HEK293 (cell line): ENCODE measurements around the gene TCERG1L.

Source experiments
- TCF7L2 ChIP-seq: IDR thresholded peaks from 2 replicates; pipeline ENCODE4 v1.6.1; 2011; ENCODE audit warnings: low read depth, mild to moderate bottlenecking, inconsistent platforms, low read length, moderate library complexity, borderline replicate concordance
- YY1 ChIP-seq: fragments of 450-650 bp; formaldehyde crosslinking; IDR thresholded peaks from 2 replicates; pipeline ENCODE4 v1.5.1; 2018; ENCODE audit warnings: missing biosample characterization, missing genetic modification characterization
- ZNF621 ChIP-seq: fragments of 450-650 bp; formaldehyde crosslinking; IDR thresholded peaks from 2 replicates; pipeline ENCODE4 v1.5.1; 2017; ENCODE audit warnings: missing biosample characterization, missing genetic modification characterization
- TF ChIP-seq, protein P1 (sequence below): IDR thresholded peaks from 2 replicates; pipeline ENCODE4 v1.6.1; 2011; ENCODE audit warnings: mild to moderate bottlenecking, low read depth, low read length, borderline replicate concordance
- TF ChIP-seq, protein P2 (sequence below): fragments of 450-650 bp; formaldehyde crosslinking; IDR thresholded peaks from 2 replicates; pipeline ENCODE4 v1.5.1; 2016; ENCODE audit warnings: missing biosample characterization, missing genetic modification characterization, low read depth
- TF ChIP-seq, protein P3 (sequence below): fragments of 450-650 bp; formaldehyde crosslinking; IDR thresholded peaks from 2 replicates; pipeline ENCODE4 v1.5.1; 2016; ENCODE audit warnings: missing biosample characterization, missing genetic modification characterization

DNA sequence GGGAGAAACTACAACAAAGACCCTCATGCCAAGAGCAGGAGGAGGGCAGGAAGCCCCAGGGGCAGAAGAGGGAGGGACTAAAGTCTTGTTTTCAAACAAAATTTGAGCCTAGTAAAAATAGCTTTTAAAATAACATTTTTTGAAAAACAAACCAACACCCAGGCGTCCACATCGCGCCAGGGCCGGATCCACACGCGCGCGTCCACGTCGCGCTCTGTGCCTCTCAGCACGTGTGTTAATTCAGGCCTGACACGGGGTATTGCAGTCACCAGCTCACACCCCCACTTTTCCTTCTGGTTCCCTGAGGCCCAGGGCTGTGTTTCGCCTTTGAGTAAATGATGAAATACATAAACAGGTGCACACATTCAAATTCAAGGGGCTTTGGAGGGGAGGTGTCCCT is 196.2 kb downstream of the TCERG1L start:
- TF ChIP-seq ZNF621 (no peak), TCF7L2 (no peak), YY1 (no peak)
- TF ChIP-seq, protein P1, sequence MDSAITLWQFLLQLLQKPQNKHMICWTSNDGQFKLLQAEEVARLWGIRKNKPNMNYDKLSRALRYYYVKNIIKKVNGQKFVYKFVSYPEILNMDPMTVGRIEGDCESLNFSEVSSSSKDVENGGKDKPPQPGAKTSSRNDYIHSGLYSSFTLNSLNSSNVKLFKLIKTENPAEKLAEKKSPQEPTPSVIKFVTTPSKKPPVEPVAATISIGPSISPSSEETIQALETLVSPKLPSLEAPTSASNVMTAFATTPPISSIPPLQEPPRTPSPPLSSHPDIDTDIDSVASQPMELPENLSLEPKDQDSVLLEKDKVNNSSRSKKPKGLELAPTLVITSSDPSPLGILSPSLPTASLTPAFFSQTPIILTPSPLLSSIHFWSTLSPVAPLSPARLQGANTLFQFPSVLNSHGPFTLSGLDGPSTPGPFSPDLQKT = no peak
- TF ChIP-seq, protein P2, sequence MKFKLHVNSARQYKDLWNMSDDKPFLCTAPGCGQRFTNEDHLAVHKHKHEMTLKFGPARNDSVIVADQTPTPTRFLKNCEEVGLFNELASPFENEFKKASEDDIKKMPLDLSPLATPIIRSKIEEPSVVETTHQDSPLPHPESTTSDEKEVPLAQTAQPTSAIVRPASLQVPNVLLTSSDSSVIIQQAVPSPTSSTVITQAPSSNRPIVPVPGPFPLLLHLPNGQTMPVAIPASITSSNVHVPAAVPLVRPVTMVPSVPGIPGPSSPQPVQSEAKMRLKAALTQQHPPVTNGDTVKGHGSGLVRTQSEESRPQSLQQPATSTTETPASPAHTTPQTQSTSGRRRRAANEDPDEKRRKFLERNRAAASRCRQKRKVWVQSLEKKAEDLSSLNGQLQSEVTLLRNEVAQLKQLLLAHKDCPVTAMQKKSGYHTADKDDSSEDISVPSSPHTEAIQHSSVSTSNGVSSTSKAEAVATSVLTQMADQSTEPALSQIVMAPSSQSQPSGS (tag by site-specific recombination) = no peak
- TF ChIP-seq, protein P3, sequence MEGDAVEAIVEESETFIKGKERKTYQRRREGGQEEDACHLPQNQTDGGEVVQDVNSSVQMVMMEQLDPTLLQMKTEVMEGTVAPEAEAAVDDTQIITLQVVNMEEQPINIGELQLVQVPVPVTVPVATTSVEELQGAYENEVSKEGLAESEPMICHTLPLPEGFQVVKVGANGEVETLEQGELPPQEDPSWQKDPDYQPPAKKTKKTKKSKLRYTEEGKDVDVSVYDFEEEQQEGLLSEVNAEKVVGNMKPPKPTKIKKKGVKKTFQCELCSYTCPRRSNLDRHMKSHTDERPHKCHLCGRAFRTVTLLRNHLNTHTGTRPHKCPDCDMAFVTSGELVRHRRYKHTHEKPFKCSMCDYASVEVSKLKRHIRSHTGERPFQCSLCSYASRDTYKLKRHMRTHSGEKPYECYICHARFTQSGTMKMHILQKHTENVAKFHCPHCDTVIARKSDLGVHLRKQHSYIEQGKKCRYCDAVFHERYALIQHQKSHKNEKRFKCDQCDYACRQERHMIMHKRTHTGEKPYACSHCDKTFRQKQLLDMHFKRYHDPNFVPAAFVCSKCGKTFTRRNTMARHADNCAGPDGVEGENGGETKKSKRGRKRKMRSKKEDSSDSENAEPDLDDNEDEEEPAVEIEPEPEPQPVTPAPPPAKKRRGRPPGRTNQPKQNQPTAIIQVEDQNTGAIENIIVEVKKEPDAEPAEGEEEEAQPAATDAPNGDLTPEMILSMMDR (tag by site-specific recombination) = no peak
